ENCODE data around the gene CCDC85B. TPM values are rescaled to one million over a fixed set of nuclear protein-coding genes. Genes with fewer than 3 reads are reported as not detected.
A peak's percentile ranks its signal among the peaks of the same experiment; 100 is the strongest.

The CCDC85B gene
- total and polyA plus RNA-seq, 2 of the 13 experiments (the other 11 are each of a cell fraction or from before 2014, with no cell fraction given): 8.2 to 19.5 TPM

GRCh38 chr11:65911682-65912568 is 21.5 kb downstream of the CCDC85B start (continued):
- no peak for TF ChIP-seq ZBTB40 (IDR thresholded peaks at IDR 0.05)
- TF ChIP-seq ZBTB40 (CRISPR knock-in tag; IDR thresholded peaks at IDR 0.05): 0 out of 2 replicates have a peak, but pooled peaks have one; percentile 16
- TF ChIP-seq ZKSCAN1 (IDR thresholded peaks at IDR 0.05; ENCODE audit: low read length): 0 out of 2 replicates have a peak, but pooled peaks have one; percentile 14
- TF ChIP-seq ZFAT (CRISPR knock-in tag; conservative IDR thresholded peaks at IDR 0.05): no peak
- TF ChIP-seq ZNF605 (CRISPR knock-in tag; IDR thresholded peaks at IDR 0.05): 0 out of 2 replicates have a peak, but pooled peaks have one; percentile 35
- no peak for TF ChIP-seq ZNF83 (CRISPR knock-in tag; IDR thresholded peaks at IDR 0.05; ENCODE audit: borderline replicate concordance)
- 0 out of 2 replicates have a peak, but pooled peaks have one; percentile 34 for TF ChIP-seq THAP7 (CRISPR knock-in tag; IDR thresholded peaks at IDR 0.05)
- no peak for TF ChIP-seq ASH2L (IDR thresholded peaks at IDR 0.05; ENCODE audit: insufficient read length, low read depth, low read length)

All from HepG2 (cell line).